Choroid plexus epithelial cell (primary cell): Measurements from ENCODE around the gene ZNF169.
"Not testable (repeated sequence)": the region's sequence is repeated elsewhere in the genome, so short reads cannot be mapped to it uniquely, and the experiment has no call there.

Experiments
- DNase-seq: peaks from one replicate; pipeline ENCODE4 v3.0.0-alpha.2; 2010; ENCODE audit warnings: low read depth
- H3K4me3 ChIP-seq: 2 replicates; pipeline ENCODE4 v1.5.1; 2011; ENCODE audit warnings: low read depth, mild to moderate bottlenecking, control low read depth, low read length, moderate library complexity
- TF ChIP-seq, protein P1 (sequence below): conservative IDR thresholded peaks from 2 replicates; pipeline ENCODE4 v1.5.1; 2011; ENCODE audit warnings: low read depth, mild to moderate bottlenecking, control low read depth, inconsistent platforms, low read length, moderate library complexity

ZNF169 gene

DNA sequence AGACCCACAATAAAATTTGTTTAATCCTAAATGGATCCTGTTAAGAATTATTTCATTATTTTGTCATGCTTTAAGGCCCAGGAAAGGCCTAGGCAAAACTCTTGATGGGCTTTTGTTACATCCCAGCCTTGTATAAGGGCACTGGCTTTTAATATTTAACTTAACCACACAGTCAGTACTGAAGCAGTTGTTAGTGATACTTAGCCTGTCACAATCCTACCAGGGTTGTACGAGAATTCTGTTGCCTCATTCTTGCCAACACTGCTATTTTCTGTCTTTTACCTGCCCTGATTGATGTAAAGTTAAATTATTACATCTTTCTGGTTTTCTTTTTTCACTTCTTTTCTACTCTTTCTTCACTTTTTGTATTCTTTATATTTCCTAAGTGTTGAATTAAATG, 10.9 kb downstream of the ZNF169 start:
- no peak overlapping the region for H3K4me3 ChIP-seq
- no peak for DNase-seq
- TF ChIP-seq, protein P1, sequence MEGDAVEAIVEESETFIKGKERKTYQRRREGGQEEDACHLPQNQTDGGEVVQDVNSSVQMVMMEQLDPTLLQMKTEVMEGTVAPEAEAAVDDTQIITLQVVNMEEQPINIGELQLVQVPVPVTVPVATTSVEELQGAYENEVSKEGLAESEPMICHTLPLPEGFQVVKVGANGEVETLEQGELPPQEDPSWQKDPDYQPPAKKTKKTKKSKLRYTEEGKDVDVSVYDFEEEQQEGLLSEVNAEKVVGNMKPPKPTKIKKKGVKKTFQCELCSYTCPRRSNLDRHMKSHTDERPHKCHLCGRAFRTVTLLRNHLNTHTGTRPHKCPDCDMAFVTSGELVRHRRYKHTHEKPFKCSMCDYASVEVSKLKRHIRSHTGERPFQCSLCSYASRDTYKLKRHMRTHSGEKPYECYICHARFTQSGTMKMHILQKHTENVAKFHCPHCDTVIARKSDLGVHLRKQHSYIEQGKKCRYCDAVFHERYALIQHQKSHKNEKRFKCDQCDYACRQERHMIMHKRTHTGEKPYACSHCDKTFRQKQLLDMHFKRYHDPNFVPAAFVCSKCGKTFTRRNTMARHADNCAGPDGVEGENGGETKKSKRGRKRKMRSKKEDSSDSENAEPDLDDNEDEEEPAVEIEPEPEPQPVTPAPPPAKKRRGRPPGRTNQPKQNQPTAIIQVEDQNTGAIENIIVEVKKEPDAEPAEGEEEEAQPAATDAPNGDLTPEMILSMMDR, result no peak

DNA sequence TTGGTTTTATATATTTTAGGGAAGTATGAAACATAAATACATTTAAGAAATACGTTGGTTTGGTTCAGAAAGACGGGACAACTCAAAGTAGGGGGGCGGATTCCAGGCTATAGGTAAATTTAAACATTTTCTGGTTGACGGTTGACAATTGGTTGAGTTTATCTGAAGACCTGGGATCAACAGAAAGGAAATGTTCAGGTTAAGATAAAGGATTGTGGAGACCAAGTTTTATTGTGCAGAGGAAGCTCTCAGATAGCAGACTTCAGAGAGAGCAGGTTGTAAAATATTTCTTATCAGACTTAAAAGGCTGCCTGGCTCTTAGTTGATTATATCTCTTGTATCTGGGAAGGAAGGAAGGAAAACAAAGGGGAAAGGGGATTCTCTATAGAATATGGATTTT, 17.9 kb downstream of the ZNF169 start:
- H3K4me3 ChIP-seq, DNase-seq: not testable (repeated sequence)

DNA sequence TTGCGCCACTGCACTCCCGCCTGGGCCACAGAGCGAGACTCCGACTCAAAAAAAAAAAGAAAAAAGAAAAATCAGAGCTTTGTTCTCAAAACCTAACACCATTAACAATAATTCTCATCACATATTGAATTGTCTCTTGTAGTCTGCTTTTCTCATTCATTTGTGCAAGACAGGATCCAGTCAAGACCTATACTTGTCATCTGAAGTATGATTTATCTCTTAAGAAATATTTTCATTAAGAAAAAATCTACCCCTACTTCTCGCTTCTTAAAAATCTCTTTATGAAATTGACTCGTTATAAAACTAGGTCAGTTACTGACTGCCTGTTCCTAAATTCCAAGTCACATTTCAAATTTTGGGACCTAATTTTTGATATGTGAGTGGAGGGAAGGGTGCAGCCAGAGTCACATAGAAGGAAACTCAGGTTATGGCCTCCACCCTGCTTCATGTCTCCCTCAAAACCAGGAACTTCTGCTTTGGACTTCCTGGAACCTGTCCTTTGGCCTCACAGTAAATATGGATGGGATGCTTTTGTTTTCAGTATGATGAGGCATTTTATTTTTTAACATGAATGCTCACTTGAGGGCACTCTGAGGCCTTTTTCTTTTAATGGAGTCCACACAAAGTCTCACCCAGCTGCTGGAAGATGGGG, 18.9 kb downstream of the ZNF169 start:
- no peak for DNase-seq
- TF ChIP-seq, protein P1, result no peak

DNA sequence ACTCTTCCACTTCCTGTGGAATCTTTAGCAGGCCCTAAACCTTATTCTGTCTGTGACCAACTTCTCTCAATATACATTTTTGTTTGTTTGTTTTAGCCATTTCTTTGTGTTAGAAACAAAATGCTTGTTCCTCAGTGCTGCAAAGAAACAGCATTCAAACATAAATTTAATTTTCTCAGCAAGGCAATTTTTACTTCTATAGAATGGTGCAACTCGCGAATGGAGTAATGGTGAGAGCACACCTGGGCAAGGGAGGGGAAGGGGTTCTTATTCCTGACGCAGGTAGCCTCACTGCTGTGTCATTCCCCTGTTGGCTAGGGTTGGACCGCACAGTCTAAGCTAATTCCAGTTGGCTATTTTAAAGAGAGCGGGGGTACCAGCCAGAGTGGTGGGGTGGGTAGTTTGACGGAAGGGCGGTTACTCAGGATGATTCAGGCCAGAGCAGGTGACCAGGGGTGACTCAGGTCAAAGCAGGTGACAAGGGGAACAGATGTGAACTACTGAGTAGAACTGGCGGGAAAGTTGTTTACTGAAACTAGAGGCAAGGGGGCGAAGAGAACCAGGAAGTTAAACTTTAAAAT, 21.4 kb downstream of the ZNF169 start:
- TF ChIP-seq, protein P1, result no peak
- no peak for DNase-seq
- no peak overlapping the region for H3K4me3 ChIP-seq

More for the DNA sequence above, 18.9 kb downstream of the ZNF169 start:
- H3K4me3 ChIP-seq, result no peak overlapping the region

DNA sequence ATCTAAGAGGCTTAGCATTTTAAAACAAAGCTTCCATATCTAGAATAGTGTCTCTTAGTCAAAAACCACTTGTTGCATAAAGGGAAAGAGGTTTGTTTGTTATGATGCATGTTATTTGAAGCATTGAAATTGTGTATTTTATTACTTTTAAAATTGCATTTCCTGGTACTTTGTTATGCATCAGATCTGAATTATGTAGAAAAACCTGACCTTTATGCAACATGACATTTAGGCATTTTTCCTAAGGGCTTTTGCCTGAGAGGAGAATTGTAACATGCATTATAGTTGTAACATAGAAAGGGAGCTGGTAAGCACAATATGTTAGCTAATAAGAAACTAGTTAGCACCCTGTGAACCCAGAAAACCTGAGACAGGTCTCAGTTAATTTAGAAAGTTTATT, 22.0 kb downstream of the ZNF169 start:
- TF ChIP-seq, protein P1, result no peak
- no peak overlapping the region for H3K4me3 ChIP-seq

DNA sequence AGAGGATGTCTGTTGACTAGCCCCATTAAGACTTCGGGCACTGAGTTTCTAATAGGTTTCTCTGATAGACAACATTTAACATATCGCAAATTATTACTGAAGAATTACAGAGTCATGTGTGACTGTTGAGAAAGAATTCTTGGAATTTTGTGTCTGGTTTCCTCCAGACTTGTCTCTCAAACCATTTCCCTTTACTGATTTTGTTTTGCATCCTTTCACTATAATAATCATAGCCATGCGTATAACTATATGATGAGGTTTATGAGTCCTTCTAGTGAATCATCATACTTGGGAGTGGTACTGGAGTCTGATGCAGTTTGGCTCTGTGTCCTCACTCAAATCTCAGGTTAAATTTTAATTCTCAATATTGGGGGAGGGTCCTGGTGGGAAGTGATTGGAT, 27.0 kb downstream of the ZNF169 start:
- no peak for DNase-seq
- H3K4me3 ChIP-seq, result no peak overlapping the region
- TF ChIP-seq, protein P1, result no peak

More for the DNA sequence above, 22.0 kb downstream of the ZNF169 start:
- DNase-seq, result no peak

DNA sequence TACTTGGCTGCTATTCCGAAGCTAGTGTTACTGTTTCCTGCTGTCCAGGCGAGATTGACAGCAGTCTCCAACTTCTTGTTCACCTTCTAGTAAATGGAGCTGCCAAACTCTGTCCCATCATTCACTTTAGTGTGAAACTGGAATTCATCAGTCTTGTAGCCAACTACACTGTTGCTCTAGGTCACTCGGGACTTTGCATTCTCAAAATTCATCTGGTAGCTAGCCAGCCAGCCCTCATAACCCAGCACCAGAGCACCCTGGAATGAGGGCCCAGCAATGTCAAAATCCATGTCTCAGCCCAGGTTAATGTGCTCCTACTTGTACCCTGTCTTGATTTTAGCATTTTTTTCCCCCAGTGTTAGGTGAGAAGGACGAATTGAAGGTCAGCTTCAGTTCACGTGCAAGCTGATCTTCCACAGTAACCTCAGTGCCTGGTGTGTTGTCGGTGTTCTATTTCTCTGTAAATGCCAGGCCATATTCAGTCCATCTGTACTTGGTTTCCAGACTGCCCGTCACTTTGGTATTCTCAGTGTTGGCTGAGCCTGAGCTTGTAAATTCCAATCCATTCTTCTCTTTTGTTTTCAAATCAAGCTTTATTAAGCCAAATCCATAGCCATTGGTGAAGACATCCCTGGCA, 28.9 kb downstream of the ZNF169 start:
- no peak overlapping the region for H3K4me3 ChIP-seq
- no peak for DNase-seq
- TF ChIP-seq, protein P1, result no peak
